ENCODE measurements around the gene CDH22.

Gene CDH22

DNA sequence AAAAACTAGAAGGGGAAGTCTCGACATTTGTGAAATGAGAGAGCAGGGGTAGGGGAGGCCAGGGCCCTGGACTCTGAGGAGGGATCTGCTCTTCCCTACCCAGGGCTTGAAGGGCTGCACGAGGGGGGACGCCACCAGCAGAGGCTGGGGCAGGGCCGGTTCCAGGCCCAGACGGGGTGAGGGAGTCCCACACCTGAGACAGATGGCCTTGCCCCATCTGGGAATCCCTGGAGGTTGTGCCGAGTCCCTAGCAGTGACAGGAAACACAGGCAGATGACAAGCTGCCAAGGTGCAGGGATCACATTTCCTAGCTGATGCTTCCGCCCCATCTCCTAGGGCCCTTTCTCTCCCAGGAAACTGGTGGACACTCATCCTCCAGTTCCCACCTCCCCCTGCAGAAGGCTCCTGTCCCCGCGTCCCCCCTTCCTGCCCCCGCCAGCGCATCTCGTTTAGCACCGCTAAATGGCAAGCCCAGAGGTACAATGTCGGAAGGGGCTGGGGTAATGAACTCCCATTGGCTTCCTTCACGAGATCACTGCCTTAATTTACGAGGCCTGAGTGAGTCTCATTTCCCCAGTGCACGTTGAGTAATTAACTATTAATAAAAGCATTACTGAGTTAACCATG lies 35.2 kb upstream of the CDH22 start:
- DNase-seq, result no peak

DNA sequence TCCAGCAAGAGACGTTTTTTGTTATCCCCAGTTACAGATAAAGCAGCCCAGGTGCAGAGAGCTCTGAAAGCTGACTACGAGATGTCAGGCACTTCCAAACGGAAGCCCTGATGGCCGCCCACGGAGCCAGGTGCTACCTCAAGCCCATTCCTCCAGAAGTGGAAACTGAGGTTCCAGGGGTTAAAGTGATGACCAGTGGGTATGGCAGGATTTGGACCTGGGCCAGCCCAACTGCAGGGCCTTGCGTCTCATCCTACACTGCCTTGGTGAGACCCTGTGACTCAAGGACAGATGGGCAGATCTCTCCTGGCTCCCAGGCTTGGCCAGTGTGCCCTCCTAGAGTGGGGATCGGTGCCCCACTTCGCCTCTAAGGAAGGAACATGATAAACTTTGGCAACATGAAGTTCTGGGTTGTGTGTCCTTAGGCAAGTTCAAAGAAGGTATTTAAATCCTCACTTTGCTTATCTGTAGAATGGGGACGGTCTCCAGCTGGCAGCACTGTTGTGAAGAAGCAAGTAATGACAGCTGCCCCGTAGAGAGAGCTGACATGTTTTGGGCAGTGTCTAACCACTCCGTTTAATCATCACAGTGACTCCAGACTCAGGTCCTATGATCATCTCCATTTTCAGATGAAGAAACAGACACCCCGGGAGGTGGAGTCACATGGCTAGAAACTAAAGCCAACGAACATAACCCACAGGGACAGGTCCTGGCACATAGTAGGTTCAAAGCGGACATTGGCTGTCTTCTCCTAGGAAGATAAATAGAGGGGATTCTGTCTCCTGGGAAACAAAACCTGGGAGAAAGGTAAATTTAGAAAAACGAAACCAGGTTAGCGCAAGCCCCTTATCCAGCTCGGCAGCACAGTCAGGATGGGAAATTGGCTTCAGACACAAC lies 34.4 kb upstream of the CDH22 start:
- DNase-seq, result no peak

DNA sequence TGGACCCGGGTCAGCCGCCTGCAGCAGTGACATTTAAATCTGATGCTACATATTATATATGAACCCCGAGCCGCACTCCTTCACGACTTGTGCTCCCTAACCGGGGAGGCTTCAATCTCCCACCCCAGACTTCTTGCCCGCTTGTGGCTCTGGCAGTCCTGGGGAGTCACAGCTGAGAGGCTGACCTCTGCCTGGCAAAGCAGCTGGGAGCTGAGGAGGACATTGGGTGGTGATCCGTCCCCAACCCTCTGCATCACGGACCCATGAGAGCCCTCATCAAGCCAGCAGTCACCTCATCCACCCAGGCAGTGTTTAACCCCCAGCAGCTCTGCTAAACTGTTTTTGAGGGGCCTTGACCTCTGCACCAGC lies 33.7 kb upstream of the CDH22 start:
- DNase-seq, result no peak

DNA sequence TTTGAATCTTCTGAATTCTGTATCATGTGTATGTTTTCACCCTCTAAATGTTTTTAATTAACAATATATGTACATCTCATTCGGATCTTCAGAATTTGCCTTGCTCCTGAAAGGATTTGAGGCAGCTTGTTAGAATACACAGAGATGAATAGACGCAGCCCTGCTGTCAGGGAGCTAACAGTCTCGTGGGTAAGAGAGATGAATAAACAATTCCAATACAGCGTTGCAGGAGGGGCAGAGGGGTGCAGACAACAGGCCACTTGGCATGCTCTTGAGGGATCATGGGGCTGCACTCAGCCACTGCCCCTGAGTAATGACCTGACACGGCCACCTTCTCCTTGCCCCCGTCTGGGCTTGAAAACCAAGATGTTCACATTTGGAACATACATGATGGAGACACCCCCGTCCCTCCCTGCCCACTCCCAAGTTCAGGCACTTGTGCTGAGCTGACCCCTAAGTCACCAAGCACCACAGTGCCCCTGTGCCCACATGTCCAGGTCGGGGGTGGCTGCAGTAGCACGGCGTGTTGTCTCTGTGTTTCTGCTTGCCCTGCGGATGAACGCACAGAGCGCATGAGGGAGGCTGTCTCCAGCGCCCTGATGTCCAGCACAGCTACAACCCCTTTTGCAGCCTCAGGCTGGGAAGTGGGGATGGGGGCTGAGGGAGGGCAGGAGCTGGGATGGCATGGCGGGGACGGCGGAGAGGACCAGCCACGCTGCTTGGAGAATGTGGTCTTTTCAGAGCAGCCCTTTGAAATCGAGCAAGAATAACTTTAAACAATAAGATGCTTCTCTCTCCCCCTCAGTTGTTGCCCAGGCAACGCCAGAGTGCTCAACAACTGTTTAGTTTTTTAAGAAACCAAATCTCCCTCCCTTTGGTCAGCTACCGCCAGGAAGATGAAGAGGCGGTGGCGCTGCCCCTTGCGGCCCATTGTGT lies 33.0 kb upstream of the CDH22 start:
- no peak for DNase-seq

DNA sequence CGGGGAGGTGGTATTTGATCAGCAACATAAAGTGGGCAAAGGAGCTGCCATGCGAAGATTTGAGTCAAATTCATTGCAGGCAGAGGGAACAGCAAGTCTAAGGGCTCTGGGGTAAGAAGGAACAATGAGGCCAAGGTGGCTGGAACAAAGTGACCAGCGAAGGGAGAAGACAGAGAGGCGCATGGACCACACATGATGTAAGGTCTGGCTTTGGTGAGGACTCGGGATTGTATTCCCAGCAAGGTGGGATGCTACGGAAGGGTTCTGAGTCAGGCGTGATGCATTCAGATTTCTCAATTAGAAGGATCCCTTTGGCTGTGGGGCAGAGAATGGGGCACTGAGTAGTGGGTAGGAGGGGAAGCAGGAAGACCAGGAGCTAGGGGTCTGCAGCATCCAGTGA lies 30.7 kb upstream of the CDH22 start:
- DNase-seq, result no peak

DNA sequence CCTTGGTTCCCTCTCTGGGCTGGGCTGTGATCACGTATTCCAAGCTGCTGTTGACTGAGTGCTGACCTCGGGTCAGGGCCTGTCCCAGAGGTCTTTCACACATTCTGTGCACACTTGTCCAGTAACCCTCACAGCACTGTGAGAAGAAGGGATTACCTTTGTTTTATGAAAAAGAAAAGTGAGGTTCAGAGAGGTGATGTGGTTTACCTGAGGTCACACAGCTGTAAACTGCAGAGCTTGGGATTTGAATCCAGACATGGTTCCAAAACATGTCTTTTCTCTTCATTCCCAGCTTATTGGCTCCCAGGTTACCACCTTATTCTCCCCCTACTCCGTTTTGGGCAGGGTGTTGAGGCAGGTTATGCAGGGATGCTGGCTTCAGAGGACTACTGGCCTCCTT lies 28.4 kb upstream of the CDH22 start:
- no peak for DNase-seq

DNA sequence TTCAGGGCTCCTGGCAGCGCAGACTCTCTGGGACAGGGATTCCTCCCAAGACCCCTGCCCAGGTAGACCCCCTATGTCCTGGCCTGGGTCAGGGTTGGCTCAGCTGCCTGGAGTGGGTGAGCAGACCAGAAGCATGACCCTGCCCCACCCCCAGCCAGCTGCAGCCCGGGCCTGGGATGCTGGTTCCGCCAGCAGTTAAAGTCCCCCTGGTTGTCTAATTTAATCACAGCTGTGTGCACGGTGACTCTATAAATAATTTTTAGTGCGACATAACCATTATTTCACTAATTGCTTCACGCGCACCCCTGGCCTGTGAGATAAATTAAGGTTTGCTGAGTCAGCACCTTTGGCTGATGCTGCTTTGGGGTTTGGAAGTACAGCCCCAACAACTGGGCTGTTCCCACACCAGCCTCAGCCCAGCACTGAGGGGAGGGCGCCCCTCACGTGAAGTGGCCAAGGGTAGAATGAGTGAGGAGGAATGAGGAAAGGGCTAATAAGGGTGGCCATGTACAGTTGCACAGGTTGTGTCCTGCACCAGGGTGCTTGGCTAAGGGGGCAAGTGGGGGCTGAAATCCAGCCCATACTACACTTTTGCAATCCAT lies 26.1 kb upstream of the CDH22 start:
- DNase-seq, result no peak

DNA sequence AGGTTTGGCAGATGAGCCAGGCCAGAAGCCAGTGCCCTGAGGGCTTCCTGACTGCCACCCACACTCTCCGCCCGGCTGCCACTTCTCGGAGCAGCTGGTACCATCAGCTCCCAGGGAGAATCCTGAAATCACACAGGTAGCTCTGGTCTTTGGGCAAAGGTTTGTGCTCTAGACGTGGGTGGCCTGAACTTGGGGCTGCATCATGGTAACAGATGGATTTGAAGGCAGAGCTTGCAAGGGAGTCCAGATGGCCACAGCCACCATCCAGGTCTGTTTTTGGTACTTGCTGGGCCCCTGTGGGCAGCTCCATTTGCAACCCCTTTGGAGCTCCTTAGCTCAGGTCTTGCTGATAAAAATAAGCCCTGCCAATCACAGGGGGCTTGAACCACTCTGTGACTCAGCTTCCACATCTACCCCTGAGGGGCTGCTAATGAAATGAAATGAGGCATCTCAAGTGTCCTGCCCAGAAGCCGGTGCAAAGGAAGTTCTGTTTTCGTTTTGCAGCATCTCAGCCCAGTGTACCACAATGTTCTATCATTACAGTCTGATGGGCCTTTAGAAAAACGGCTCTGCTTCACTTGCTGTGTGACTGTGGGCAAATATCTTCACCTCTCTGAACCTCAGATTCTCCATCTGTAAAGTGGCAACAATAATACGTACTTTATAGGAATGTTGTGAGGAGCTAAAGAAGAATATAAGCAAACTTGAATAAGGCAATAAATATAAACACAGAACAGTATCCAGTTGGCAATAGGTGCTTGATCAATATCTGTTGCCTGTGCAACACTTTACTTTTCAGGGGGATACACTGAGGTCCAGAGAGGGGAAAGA lies 25.1 kb upstream of the CDH22 start:
- no peak for DNase-seq

DNA sequence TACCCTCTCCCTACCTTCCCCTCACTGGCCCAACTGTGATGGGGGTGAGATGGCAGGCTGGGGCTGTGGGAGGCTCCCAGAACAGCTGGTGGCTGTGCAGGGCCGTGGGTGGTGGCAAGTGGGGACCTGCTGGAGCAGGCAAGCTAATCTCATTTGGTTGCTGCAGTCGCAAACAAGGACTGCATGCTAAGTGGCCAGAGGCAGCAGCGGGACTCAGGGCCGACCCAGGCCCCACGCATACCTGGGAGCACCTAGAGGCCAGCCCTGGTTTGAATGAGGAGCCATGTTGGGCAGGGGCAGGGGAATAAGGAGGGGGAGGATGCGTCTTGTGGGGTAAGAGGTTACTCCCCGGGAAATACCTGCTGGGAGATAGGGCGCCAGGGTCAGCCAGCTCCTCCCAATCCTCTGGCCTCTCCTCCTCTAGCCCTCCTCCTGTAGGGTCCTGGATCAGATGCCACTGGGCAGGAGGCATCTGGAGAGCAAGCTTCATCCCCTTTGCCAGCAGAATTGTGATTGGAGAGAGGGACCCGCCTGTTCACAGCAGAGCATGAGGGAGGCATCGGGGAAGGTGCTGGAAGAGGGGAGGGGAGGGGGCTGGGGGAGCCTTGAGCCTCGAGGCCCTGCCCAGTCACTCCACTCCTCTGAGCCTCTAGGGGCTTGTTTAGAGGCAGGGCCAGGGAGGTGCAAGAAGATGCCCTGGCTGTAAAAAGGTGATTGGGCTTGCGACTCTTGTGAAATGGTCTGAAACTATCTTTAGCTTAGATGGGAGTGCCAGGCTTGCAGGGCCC lies 24.3 kb upstream of the CDH22 start:
- no peak for DNase-seq

DNA sequence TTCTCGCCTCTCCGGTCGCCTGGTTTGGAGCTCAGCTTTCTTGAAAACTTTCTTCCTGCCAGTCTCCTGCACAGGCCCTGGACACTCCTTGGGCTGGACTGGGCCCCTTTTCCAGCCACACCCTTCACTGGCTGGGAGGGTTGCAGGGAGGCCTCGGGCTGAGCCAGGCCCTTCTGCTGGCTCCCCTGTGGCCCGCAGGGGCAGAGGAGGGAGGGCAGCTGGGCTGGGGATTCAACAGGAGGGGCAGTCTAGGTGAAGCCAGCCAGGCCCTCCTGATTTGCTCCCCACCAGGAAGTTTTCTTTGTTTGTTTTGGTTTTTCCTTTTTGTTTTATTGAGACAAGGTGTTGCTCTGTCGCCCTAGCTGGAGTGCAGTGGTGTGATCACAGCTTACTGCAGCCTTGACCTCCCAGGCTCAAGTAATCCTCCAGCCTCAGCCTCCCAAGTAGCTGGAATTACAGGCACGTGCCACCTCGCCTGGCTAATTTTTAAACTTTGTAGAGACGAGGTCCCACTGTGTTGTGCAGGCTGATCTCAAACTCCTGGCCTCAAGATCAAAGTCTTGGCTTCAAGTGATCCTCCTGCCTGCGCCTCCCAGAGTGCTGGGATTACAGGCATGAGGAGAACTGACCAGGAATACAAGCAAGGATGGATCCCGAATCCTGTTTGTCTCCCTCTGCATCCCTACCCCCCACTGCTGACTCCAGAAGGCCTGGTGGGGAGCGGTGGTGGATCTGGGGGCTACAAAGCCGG lies 23.5 kb upstream of the CDH22 start:
- no peak for DNase-seq

DNA sequence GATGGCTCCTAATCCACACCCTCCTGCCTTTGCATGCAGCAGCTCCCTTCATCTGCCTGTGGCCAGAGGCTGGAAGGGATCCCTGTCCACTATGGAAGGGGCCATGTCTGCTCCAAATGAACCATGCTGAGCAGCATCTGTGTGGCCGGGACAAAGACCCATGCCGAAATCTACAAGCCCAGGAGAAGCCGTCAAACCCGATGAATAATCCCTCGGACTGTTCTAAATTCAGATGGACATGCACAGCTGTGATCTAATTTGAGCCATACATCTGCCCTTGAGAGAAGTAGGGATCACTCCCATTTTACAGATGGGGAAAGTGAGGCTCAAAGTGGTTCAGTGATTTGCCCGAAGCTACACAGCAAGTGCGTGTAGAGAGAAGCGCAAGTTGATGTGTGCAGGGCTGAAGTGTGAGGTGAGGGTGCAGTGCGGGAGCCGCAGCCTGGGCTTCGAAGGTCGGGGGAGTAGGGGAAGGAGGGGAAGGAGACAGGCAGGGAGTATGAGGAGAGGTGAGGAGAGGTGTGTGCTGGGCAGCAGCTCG lies 22.6 kb upstream of the CDH22 start:
- DNase-seq, result no peak

DNA sequence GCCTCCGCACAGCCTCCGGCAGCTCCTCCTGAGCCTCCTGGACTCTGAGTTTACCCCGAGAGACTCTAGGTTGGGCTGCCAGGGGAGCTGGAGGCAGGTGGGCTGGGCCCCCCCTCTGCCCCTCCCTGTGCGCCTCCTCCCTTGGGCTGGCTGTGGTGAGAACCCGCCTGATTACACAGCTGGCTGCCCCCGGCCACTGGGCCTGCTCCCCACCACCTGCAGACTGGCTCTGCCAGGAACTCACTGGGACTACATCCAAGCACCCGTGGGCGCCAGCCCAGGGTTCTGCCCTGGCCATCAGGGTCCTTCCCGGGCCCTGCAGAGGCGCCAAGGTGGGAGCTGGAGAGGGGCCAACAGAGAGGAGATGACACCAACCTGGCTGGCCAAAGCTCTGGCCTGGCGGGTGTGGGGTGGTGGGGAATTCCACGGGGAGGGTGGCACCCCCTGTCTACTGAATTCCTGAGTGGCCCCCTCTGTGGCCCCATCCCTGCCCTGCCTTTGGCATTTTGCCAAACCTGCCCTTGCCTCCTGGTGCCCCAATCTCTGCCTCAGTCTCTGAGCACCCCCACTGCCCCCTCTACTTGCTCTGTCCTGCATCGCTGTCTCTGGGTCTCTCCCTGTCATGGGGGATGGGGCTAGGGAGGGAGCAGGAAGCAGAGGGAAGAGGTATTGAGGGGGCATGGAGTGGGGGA lies 21.9 kb upstream of the CDH22 start:
- DNase-seq, result no peak

DNA sequence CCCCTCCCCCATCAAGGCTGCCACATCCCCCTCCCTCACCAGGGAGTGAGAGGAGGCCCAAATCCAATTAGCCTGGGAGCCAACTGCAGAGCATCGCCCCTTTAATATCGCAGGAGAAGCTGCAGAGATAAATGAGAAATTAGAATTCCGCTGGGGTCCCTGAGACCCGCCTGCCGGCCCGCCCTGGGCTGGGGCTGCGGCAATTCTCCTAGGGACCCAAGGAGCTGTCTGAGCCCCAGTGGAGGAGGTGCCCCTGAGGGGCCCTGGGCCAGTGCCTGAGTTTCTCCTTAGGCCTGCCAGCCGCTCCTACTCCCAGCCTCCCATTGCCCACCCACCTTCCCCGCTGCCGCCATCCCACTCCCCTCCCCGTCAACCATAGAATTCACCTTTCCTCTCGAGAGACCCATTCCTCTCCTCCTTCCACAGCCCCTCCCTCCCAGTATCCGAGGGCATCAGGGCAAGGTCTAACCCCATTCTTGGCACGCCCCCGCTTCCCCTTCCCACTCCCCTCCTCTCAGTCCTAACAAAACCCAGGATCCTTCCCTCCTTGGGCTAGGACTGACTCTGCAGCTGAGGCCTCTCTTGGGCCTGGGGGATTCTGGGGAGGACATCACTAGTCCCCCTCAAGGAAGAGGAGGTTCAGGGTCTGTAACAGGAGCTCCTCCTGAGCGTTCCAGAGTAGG lies 20.0 kb upstream of the CDH22 start:
- DNase-seq, result no peak

DNA sequence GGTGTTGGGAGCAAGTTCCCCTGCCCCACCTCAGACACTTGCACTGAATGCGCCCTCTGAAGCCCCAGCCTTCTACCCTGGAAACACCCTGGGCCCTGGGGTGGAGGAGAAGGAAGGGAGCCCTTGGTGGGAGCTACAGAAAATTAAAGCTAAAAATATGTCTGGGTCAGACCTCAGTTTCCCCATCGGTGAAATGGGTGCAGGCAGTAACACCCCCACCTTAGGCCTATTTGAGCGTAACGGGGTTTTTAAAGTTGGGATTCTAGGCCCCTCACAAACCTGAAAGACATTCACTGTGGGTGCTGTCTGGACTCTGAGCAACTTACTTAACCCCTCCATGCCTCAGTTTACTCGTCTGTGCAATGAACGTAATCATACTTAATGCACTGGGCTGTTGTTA lies 19.3 kb upstream of the CDH22 start:
- no peak for DNase-seq

DNA sequence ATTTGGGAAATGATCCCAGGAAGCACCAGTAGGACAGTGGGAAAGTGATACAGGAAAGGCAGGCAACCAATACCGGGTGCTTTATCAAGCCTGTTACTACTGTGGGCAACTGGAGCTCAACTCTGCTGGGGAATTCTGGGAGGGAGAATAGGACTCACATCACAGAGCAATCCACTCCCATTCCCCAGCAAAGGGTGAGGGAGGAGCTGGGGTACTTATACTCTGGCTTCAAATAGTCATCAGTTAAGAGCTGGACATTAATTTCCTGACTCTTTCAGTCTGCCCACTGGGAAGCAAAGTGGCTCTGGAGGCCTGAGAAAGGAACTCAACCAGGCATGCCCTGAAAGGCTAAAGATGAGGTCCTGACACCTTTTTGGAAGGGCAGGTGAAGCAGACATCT lies 17.5 kb upstream of the CDH22 start:
- DNase-seq, result no peak

DNA sequence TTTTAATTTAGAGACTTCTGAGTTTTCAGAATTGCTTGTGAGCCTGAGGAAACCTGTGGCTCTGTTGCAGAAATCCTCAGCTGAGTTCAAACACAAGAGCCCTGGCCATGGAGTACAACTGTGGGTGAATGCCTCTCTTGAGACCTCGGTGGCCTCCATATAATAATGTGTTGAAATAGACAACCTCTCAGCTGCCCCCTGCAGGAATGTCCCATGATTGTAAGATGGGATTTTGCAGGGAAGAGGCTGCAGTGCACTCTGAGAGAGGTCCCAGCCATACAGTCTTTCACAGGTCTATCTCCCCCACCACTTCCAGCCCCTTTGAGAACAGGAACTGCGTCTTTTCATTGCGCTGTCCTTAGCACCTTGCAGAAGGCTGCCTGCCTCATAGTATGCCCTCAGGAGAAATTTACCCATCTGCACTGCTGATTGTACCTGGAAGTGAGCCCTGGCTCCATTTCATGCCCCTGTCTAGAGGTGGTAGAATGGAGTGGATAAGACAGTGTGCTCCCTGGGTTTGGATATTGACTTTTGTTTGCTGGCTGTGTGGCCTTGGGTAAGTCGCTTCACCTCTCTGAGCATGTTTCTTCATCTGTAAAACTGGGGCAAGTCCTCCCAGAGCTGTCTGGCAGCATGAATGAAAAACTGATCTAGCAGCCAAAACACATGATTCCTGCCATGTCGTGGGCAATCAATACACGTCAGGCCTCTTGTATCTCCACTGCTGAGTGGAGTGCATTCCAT lies 16.8 kb upstream of the CDH22 start:
- no peak for DNase-seq

DNA sequence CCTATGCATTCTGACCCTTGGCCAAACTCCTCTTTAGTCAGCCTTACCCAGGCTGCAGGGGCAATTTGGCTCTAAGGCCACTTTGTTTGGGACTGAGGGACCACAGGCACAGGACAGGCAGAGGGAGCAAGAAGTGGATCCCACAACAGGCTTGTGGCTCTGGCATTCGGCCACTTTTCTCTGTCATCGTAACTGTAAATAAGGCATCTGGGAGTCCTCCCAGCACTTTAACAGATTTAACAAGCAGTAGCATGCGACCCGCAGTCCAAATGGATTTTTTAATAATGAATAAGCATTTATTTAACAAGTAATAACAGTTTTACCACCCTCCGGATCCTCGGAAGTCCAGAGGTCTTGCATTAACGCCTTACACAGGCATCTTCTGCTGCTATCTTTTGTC lies 16.1 kb upstream of the CDH22 start:
- DNase-seq, result no peak

DNA sequence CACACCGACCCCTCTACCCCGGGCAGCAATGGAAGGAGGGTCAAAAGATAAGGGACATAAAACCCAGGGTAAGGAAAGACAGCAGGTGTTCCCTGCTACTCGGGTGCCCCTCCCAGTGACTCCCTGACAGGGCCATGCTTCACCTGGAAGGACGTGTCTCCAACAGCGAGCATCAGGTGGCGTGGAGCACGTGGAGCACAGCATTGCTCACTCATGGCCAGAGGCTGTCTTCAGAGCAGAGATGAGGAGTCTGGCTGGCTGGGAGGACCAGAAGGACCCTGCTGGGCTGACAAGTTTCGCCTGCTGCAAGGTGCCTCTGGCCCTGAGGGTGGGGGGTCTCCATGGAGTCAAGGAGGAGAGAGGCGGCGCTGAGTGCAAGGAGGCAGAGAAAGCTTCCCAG lies 15.3 kb upstream of the CDH22 start:
- DNase-seq, result no peak

All from activated CD4-positive, CD25-positive, alpha-beta regulatory T cell treated with anti-CD3 and anti-CD28 coated beads, Interleukin-2, amount 50 U/mL, for 72 hours (primary cell).